Measurements from ENCODE around the gene LRRC28. TPM values are rescaled to one million over a fixed set of nuclear protein-coding genes. Genes with fewer than 3 reads are reported as not detected.
A peak's percentile ranks its signal among the peaks of the same experiment; 100 is the strongest.

LRRC28 gene
- total RNA-seq, 2 experiments from 2014 or later = 12.5 to 14.4 TPM

- peaks cover 24% of the 10 kb centered on the region for H3K4me1 Mint-ChIP-seq (ENCODE audit: low read depth)
- H3K27me3 Mint-ChIP-seq = no peaks in the 10 kb centered on the region
- peak overlapping the region; percentile 75 for H3K4me3 ChIP-seq (ENCODE audit: low read length)
- peak overlapping the region; percentile 81 for H3K27ac Mint-ChIP-seq
- H3K27ac ChIP-seq (ENCODE audit: low read depth in 1 of 2, low read length in 2 of 2) = peak overlapping the region in 1 of 2 donors; percentile 53
- intact Hi-C loops (cut with DNase I, micrococcal nuclease) = loop anchor here in 1 of 2 experiments (5.0 kb wide), 2 partner anchors 672 to 1097 kb away; no protein-coding TSS in a partner anchor
- no peaks in the 10 kb centered on the region for H3K27me3 ChIP-seq (ENCODE audit: control insufficient read depth in 1 of 2, insufficient read depth in 2 of 2, low read length in 2 of 2)
- peak overlapping the region; percentile 86 for H3K4me3 Mint-ChIP-seq
- no peaks in the 10 kb centered on the region for H3K36me3 ChIP-seq (ENCODE audit: insufficient read depth, low read length)
- DNase-seq (no peak), ATAC-seq (ENCODE audit: poor library complexity) (no peak)
- no peaks in the 10 kb centered on the region for H3K9me3 ChIP-seq (ENCODE audit: control insufficient read depth in 1 of 2, insufficient read depth in 1 of 2, low read length in 2 of 2)
- H3K36me3 Mint-ChIP-seq (ENCODE audit: low read depth) = peaks cover 4% of the 10 kb centered on the region
- CTCF ChIA-PET = no interaction called here
- TF ChIP-seq CTCF (IDR thresholded peaks at IDR 0.05) = no peak
- H3K4me1 ChIP-seq (ENCODE audit: insufficient read depth, low read length) = peaks cover 22% of the 10 kb centered on the region
- POLR2A ChIA-PET = interaction anchor here (1.3 to 1.8 kb wide), 2 partner anchors 316 to 483 kb away, joined by 6 to 10 read pairs; partner anchors contain the start of genes LYSMD4 and MEF2A
- H3K9me3 Mint-ChIP-seq = peaks cover 3% of the 10 kb centered on the region
Measured at GRCh38 chr15:99250494-99250856, 806 bp upstream of the LRRC28 start.

GRCh38 chr15:99252326-99252725 lies 1.0 kb downstream of the LRRC28 start:
- DNase-seq = peak in 2 of 14 experiments; percentile 7 to 12
- peaks cover 24% of the 10 kb centered on the region for H3K4me1 Mint-ChIP-seq (ENCODE audit: low read depth)
- no peaks in the 10 kb centered on the region for H3K9me3 ChIP-seq (ENCODE audit: control insufficient read depth in 1 of 2, insufficient read depth in 1 of 2, low read length in 2 of 2)
- ChIA-PET POLR2A (no interaction called here), CTCF (interaction anchor here (1.7 kb wide), 1 partner anchor 452 kb away, joined by 5 read pairs; no protein-coding TSS in a partner anchor)
- H3K36me3 ChIP-seq (ENCODE audit: insufficient read depth, low read length) = no peaks in the 10 kb centered on the region
- no peak overlapping the region for H3K27ac ChIP-seq (ENCODE audit: low read depth in 1 of 2, low read length in 2 of 2)
- peaks cover 22% of the 10 kb centered on the region for H3K4me1 ChIP-seq (ENCODE audit: insufficient read depth, low read length)
- intact Hi-C loops (cut with DNase I, micrococcal nuclease) = loop anchor here in 1 of 2 experiments (5.0 kb wide), 2 partner anchors 670 to 1095 kb away; no protein-coding TSS in a partner anchor
- TF ChIP-seq CTCF (IDR thresholded peaks at IDR 0.05) = no peak
- ATAC-seq (ENCODE audit: poor library complexity) = no peak
- H3K27me3 ChIP-seq (ENCODE audit: control insufficient read depth in 1 of 2, insufficient read depth in 2 of 2, low read length in 2 of 2) = no peaks in the 10 kb centered on the region
- peak overlapping the region; percentile 95 for H3K4me3 Mint-ChIP-seq
- peaks cover 3% of the 10 kb centered on the region for H3K9me3 Mint-ChIP-seq
- H3K4me3 ChIP-seq (ENCODE audit: low read length) = peak overlapping the region; percentile 75
- H3K27me3 Mint-ChIP-seq = no peaks in the 10 kb centered on the region
- peaks cover 17% of the 10 kb centered on the region for H3K36me3 Mint-ChIP-seq (ENCODE audit: low read depth)
- H3K27ac Mint-ChIP-seq = peak overlapping the region; percentile 81

GRCh38 chr15:99253381-99254090 lies 2.3 kb downstream of the LRRC28 start:
- peaks cover 22% of the 10 kb centered on the region for H3K4me1 ChIP-seq (ENCODE audit: insufficient read depth, low read length)
- CTCF ChIA-PET = no interaction called here
- H3K27me3 ChIP-seq (ENCODE audit: control insufficient read depth in 1 of 2, insufficient read depth in 2 of 2, low read length in 2 of 2) = no peaks in the 10 kb centered on the region
- POLR2A ChIA-PET = no interaction called here
- ATAC-seq (ENCODE audit: poor library complexity) (no peak), DNase-seq (no peak)
- H3K36me3 ChIP-seq (ENCODE audit: insufficient read depth, low read length) = no peaks in the 10 kb centered on the region
- H3K27me3 Mint-ChIP-seq = no peaks in the 10 kb centered on the region
- peaks cover 24% of the 10 kb centered on the region for H3K4me1 Mint-ChIP-seq (ENCODE audit: low read depth)
- H3K27ac Mint-ChIP-seq = no peak overlapping the region
- no peaks in the 10 kb centered on the region for H3K9me3 ChIP-seq (ENCODE audit: control insufficient read depth in 1 of 2, insufficient read depth in 1 of 2, low read length in 2 of 2)
- H3K36me3 Mint-ChIP-seq (ENCODE audit: low read depth) = peaks cover 26% of the 10 kb centered on the region
- intact Hi-C loops (cut with DNase I, micrococcal nuclease) = loop anchor here in 1 of 2 experiments (5.0 kb wide), 2 partner anchors 669 to 1094 kb away; no protein-coding TSS in a partner anchor
- H3K4me3 ChIP-seq (ENCODE audit: low read length) = no peak overlapping the region
- H3K9me3 Mint-ChIP-seq = peaks cover 3% of the 10 kb centered on the region
- TF ChIP-seq CTCF (IDR thresholded peaks at IDR 0.05) = no peak
- no peak overlapping the region for H3K27ac ChIP-seq (ENCODE audit: low read depth in 1 of 2, low read length in 2 of 2)
- no peak overlapping the region for H3K4me3 Mint-ChIP-seq
